SK-N-MC (cell line): ENCODE data around the gene HLCS.

Source experiments
- DNase-seq: peaks from one replicate; pipeline ENCODE4 v3.0.0-alpha.2; 2011; ENCODE audit warnings: low read depth, low spot score
- H3K27ac ChIP-seq: fragments of 200-600 bp; sonication (generic); 2 replicates; pipeline ENCODE4 v1.5.1; 2016; ENCODE audit warnings: mixed run types
- H3K36me3 ChIP-seq: fragments of 200-600 bp; sonication (generic); 2 replicates; pipeline ENCODE4 v1.6.1; 2017; ENCODE audit warnings: antibody characterized with exemption, low read length, mixed read lengths; ENCODE audit not compliant: insufficient read depth
- H3K4me3 ChIP-seq: fragments of 200-600 bp; sonication (generic); 2 replicates; pipeline ENCODE4 v1.5.1; 2016
- H3K9ac ChIP-seq: fragments of 200-600 bp; sonication (generic); 2 replicates; pipeline ENCODE4 v1.8.0; 2017; ENCODE audit warnings: mixed run types, mixed read lengths; ENCODE audit not compliant: insufficient read length
- H3K9me3 ChIP-seq: fragments of 200-600 bp; sonication (generic); 2 replicates; pipeline ENCODE4 v1.6.1; 2017; ENCODE audit warnings: low read depth, mild to moderate bottlenecking, antibody characterized with exemption, low read length, moderate library complexity, mixed read lengths
- EZH2 ChIP-seq: fragments of 200-600 bp; sonication (generic); IDR thresholded peaks from one replicate; pipeline ENCODE4 v1.6.1; 2017; ENCODE audit warnings: antibody characterized with exemption
- FOXP2 ChIP-seq: optimal IDR thresholded peaks from 2 replicates; pipeline ENCODE3; 2011; ENCODE audit warnings: mild to moderate bottlenecking, moderate library complexity; ENCODE audit not compliant: insufficient read depth; ENCODE audit errors: extremely low read length, control extremely low read depth
- POLR2AphosphoS5 ChIP-seq: IDR thresholded peaks from 2 replicates; pipeline ENCODE4 v1.6.1; 2012; ENCODE audit warnings: mild to moderate bottlenecking, low read depth, low read length, borderline replicate concordance

HLCS gene

DNA sequence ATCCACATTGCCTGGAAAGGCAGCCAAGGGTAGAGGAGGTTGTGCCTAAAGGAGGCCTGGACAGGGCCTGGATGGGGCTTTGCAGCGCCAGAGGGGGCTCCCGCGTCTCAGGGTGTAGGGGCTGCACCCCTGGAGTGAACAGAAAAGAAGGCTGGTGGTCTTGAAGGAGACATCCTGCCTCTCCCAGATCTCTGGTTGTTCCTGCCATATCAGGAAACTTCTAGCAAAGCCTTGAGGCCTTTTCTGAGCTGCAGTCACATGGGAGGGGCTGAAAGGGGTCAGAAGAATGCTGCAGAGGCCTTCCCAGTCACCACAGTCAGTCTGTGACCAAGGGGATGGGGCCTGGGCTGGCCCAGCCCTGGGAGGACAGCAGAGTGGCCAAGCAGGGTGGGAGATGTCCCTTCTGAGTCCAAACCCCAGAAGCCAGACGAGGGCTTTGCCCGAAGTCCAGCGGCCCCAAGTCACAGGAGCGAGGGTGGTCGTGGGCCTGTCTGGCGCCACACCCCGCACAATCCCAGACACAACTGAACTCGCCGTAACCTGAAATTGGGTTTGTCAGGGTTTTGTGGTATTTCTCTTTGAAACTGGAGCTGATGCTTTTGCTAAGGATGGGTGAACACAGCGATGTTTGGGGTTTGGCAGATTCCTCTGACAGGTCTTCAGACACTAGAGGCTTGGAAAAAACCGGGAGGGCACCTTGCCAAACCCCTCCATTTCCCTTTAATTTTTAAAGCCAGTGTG lies 237.9 kb downstream of the HLCS start:
- DNase-seq, result no peak
- H3K27ac ChIP-seq, result no peak overlapping the region
- H3K4me3 ChIP-seq, result no peak overlapping the region
- no peak overlapping the region for H3K9ac ChIP-seq
- no peak for TF ChIP-seq FOXP2
- TF ChIP-seq EZH2, result no peak
- no peak for TF ChIP-seq POLR2AphosphoS5
- no peaks in the 10 kb centered on the region for H3K9me3 ChIP-seq
- H3K36me3 ChIP-seq, result no peaks in the 10 kb centered on the region

DNA sequence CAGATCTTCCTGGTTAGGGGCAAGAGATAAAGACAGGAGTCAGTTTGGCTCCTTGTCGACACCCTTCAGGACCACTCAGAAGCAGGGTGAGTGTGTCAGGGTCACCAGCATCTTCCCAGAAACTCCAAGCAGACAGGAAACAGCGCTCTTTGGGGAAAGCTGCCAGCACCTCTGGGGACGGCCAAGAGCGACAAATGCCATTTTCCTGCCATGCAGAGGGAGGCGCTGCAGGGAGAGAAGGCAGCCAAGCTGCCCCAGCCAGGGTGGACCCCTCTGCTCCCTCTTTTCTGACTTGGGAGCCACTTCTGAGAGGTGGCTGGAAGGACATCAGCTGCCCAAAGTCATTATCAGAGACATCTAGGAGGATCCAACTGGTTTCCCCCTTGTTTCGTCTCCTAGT lies 238.6 kb downstream of the HLCS start:
- Histone ChIP-seq H3K27ac (no peak overlapping the region), H3K36me3 (no peaks in the 10 kb centered on the region), H3K9me3 (no peaks in the 10 kb centered on the region), H3K9ac (no peak overlapping the region), H3K4me3 (no peak overlapping the region)
- TF ChIP-seq FOXP2 (no peak), POLR2AphosphoS5 (no peak), EZH2 (no peak)
- no peak for DNase-seq

DNA sequence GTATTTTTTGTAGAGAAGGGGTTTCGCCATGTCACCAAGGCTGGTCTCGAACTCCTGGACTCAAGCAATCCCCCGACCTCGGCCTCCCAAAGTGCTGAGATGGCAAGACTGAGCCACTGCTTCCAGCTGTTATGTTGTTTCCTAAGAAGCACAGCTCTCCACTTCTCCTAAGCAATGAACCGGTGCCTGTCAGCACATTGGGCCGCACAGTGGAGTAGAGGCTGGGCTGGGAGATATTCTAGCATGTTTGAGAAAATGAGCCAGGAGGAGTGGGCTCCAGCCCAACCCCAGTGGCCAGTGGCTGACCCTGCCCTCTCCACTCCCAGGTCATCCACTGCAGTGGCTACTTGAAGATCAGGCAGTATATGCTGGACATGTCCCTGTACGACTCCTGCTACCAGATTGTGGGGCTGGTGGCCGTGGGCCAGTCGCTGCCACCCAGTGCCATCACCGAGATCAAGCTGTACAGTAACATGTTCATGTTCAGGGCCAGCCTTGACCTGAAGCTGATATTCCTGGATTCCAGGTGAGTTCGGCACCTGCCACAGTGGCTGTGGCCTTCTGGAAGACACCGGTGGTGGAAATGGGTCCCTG lies 240.6 kb downstream of the HLCS start:
- no peak overlapping the region for H3K27ac ChIP-seq
- TF ChIP-seq POLR2AphosphoS5, result no peak
- no peak for TF ChIP-seq EZH2
- TF ChIP-seq FOXP2, result no peak
- H3K9me3 ChIP-seq, result no peaks in the 10 kb centered on the region
- H3K36me3 ChIP-seq, result no peaks in the 10 kb centered on the region
- H3K4me3 ChIP-seq, result no peak overlapping the region
- no peak overlapping the region for H3K9ac ChIP-seq
- no peak for DNase-seq

DNA sequence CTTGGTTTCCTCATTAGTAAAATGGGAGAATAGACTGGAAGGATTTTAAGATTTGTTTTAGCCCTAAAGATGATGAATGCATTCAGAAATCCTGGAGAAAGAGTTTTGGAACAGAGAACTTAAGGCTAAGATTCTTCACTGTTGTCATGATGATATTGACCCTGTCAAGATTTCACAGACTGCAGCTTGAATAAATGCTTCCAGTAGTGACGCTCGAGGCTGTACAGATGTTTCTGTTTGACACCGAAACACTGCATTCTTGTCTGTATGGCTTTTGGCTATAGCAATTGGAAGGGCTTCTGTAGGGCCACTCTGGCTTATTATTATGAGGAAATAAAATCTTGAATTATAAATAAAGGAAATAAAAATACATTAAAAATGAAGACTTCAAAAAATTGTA lies 241.8 kb downstream of the HLCS start:
- no peak for DNase-seq
- no peak overlapping the region for H3K27ac ChIP-seq
- no peaks in the 10 kb centered on the region for H3K9me3 ChIP-seq
- H3K36me3 ChIP-seq, result no peaks in the 10 kb centered on the region
- H3K4me3 ChIP-seq, result no peak overlapping the region
- TF ChIP-seq FOXP2 (no peak), POLR2AphosphoS5 (no peak), EZH2 (no peak)
- no peak overlapping the region for H3K9ac ChIP-seq

DNA sequence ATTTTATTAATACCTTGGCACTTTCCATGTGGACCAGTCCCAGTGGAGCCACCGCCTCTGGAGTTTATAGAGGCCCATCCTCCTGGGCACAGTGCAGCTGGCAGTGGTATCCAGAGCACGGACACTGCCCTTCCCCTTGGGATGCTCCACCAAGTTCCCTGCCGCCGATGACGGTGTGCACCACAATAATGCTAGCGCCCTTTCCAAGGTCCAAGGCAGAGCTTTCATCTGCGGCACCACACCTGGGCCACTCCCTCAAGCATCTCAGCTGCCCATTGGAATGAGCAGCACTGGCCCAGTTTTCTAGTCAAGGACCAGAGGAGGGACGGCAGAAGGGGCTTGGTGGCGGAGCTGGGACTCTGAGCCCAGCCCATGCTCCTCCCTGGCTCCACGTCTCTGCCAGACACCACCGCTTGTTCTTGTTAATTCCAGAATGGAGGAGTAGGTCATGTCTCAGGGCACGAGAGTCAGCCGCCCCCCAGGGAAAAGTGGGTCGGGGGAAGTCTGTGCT lies 243.0 kb downstream of the HLCS start:
- no peak overlapping the region for H3K27ac ChIP-seq
- H3K9me3 ChIP-seq, result no peaks in the 10 kb centered on the region
- H3K4me3 ChIP-seq, result no peak overlapping the region
- H3K9ac ChIP-seq, result no peak overlapping the region
- no peaks in the 10 kb centered on the region for H3K36me3 ChIP-seq
- DNase-seq, result no peak
- no peak for TF ChIP-seq FOXP2
- no peak for TF ChIP-seq POLR2AphosphoS5
- TF ChIP-seq EZH2, result no peak

DNA sequence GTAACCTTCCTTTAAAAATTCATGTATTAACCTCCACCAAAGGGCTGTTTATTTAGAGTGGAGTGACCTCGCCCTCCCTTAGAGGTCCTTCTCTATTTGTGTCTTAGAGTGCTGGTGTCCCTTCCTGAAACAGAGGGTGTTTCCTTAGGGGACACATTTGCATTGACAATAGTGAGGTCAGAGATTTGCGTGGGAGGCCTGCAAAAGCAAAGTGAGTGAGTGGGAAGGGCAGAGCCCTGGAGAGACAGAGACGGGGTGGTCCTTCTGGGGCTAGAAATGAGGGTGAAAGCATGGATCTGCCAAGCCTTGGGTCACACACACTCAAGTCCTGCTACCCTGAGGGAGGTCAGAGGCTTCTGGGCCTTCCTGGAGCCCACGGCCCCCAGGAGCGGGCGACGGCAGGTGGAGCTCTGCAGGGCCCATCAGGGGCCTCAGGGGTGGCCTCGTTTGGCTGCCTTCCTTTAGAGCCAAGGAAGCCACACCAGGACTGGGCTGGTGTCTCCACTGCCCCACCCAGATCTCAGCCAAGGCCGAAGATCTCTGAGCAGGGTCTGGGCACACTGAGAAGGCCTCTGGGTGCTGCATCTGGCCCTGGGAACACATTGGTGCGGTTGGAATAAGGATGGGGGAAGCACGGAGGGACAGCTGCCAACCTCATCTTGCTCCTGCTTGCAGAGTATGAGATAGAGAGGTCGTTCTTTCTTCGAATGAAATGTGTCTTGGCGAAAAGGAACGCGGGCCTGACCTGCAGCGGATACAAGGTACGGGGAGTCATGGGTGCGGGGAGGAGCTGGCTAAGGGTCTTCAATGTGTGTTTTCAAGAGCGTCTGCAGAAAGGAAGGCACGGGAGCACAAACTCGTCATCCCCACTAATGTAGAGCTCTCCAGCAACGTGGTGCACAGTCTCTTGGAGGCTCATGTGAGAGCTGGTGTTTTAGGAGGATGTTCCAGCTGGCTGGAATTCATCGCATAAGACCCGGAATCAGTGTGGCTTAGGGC lies 243.8 kb downstream of the HLCS start:
- TF ChIP-seq POLR2AphosphoS5 (no peak), EZH2 (no peak)

DNA sequence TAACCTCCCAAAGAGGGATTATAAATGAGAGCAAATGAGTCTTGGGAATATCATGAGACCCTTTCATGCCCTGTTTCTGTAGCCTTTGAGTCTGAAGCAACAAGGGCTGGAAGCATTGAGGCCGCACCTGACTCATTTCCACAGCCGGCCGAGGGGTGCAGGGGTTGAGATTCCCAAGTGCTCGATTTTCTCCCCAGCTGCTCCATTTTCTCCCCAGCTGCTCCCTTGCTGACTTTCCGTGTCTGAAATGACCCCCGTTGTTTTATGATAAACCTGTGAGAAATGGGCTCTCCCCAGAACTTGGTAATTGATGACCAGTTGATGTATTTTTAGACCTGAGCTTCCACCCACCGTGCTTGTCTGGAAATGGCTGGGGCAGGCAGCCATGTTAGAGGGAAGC lies 244.7 kb downstream of the HLCS start:
- Histone ChIP-seq H3K27ac (no peak overlapping the region), H3K4me3 (no peak overlapping the region), H3K9me3 (no peaks in the 10 kb centered on the region), H3K9ac (no peak overlapping the region), H3K36me3 (no peaks in the 10 kb centered on the region)
- no peak for DNase-seq
- TF ChIP-seq EZH2 (no peak), POLR2AphosphoS5 (no peak), FOXP2 (no peak)

More for the DNA sequence above, 243.8 kb downstream of the HLCS start:
- Histone ChIP-seq H3K4me3 (no peak overlapping the region), H3K36me3 (no peaks in the 10 kb centered on the region), H3K9me3 (no peaks in the 10 kb centered on the region), H3K9ac (no peak overlapping the region), H3K27ac (no peak overlapping the region)
- no peak for DNase-seq

DNA sequence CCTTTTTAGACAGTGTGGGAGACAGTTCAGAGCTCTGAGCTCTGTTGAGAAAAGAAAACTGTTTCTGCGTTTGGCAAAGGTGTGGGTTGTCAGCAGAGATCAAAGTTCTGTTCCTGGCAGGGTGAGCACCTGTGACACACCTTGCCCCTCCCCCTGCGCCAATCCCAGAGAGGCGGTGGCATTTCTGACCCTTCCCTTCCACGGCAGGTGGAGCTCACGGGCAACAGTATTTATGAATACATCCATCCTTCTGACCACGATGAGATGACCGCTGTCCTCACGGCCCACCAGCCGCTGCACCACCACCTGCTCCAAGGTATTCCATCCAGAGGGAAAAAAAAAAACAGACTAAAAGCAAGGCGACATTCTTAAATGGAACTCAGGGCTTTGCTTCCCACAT lies 246.9 kb downstream of the HLCS start:
- H3K4me3 ChIP-seq, result no peak overlapping the region
- TF ChIP-seq POLR2AphosphoS5 (no peak), FOXP2 (no peak), EZH2 (no peak)
- no peak overlapping the region for H3K9ac ChIP-seq
- no peaks in the 10 kb centered on the region for H3K36me3 ChIP-seq
- H3K27ac ChIP-seq, result no peak overlapping the region
- H3K9me3 ChIP-seq, result no peaks in the 10 kb centered on the region
- DNase-seq, result no peak
